Heart left ventricle (tissue), 13 donors: Measurements from ENCODE around the gene ABCB6.

Experiments used
- CTCF ChIP-seq, 12 donors: fragments of 200-600 bp; sonication (generic) in 4 of 12; IDR thresholded peaks; one replicate each; pipeline versions ENCODE4 v1.5.0 to v1.8.0; 2018 to 2022; ENCODE audit warnings: antibody characterized with exemption in 12 of 12, mild to moderate bottlenecking in 5 of 12
- POLR2A ChIP-seq, 2 donors: fragments of 450-650 bp; IDR thresholded peaks; one replicate each; pipeline ENCODE4 v1.6.1; 2017; ENCODE audit warnings: antibody characterized with exemption in 2 of 2, mild to moderate bottlenecking in 2 of 2, moderate library complexity in 2 of 2
- donor health status: ischemic (EF 13 %, LVEDD 7.1; RV severe dilation, severe dysfunction).
- donor health status: DM: no; HTN: yes; CAD: no.
- donor health status: DM: no; HTN: no; CAD: no.
- donor health status: ischemic (EF 25% LVEDD 6.9; RV normal size, moderate dysfunction).
- donor health status: ischemic (EF 25% LVEDD 5.7; RV mildly dilated, moderate dysfunction).
- donor health status: ischemic (EF 35%, LVEDD 5.7; RV mildly dilated, moderate dysfunction).
- donor health status: nonischemic (EF 11% LVEDD 7.7; RV severe dilation, severe dysfunction).
- donor health status: DM: yes; HTN: yes; CAD: no.
- donor health status: PGD.
- donor health status: ischemic (EF 29% LVEDD 5.4; RV normal size, mild dysfunction).
- donor health status: nonischemic (EF 23%, LVEDD 6.1; RV moderate dilation, normal function).

DNA sequence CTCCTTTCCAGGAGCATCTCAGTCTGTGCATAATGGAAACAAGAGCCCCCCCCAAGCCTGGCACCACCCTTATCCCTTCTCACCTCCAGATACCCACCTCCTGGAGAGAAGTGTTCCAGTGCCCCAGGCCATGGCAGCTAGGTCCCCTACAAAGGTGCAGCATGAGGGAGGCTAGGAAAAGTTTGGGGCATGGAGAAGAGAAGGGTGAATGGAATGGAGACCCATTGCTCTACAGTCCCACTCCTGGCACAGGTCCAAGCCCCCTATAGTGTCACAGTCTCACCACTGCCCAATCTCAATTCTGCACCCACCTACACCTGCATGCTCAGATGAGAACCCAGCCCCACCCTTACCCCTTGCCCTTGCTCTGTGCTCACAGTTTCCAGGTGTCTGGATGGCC lies 49.8 kb downstream of the ABCB6 start:
- TF ChIP-seq CTCF (IDR thresholded peaks at IDR 0.05): no peak
- TF ChIP-seq POLR2A (IDR thresholded peaks at IDR 0.05): no peak
